ENCODE results near the gene GRM1.

DNA sequence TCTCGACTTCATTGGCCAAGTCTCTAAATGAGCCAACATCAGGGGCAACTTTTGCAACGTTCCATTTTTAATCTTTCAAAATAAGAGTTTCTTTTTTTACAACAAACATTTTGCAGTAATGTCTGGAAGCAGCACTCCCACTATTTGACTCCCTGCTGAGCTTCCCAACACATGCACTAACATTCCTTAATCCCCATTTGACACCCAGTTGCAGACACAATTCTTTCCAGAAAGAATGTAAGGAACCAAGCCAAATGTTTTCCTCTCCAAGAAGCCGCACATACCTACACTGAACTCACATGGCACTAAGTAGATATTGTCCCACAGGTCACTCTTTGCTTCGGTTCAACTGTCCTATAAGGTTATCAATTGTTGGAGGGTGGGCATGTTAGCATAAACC, 165.6 kb downstream of the GRM1 start:
- TF ChIP-seq, protein P1, sequence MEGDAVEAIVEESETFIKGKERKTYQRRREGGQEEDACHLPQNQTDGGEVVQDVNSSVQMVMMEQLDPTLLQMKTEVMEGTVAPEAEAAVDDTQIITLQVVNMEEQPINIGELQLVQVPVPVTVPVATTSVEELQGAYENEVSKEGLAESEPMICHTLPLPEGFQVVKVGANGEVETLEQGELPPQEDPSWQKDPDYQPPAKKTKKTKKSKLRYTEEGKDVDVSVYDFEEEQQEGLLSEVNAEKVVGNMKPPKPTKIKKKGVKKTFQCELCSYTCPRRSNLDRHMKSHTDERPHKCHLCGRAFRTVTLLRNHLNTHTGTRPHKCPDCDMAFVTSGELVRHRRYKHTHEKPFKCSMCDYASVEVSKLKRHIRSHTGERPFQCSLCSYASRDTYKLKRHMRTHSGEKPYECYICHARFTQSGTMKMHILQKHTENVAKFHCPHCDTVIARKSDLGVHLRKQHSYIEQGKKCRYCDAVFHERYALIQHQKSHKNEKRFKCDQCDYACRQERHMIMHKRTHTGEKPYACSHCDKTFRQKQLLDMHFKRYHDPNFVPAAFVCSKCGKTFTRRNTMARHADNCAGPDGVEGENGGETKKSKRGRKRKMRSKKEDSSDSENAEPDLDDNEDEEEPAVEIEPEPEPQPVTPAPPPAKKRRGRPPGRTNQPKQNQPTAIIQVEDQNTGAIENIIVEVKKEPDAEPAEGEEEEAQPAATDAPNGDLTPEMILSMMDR (IDR thresholded peaks at IDR 0.05; ENCODE audit: low read depth, low read length, poor library complexity, severe bottlenecking) = no peak
- no peak for TF ChIP-seq EZH2phosphoT487 (IDR thresholded peaks at IDR 0.05; ENCODE audit: borderline replicate concordance, low read length)

Measured in DOHH2 (cell line).